Duodenal mucosa (tissue), 2 donors: ENCODE data around the gene MAN1C1.

Experiments
- H3K27ac ChIP-seq: one replicate; pipeline ENCODE4 v1.7.0; 2013; ENCODE audit warnings: low read depth, low read length
- H3K27me3 ChIP-seq, 2 donors: one replicate each; pipeline ENCODE4 v1.7.0; 2013; ENCODE audit warnings: low read length in 2 of 2, control low read depth in 1 of 2; ENCODE audit not compliant: insufficient read depth in 2 of 2, control insufficient read depth in 1 of 2
- H3K36me3 ChIP-seq, 2 donors: one replicate each; pipeline ENCODE4 v1.7.0; 2013; ENCODE audit warnings: low read length in 2 of 2, control low read depth in 1 of 2; ENCODE audit not compliant: insufficient read depth in 2 of 2, control insufficient read depth in 1 of 2
- H3K4me1 ChIP-seq, 2 donors: one replicate each; pipeline ENCODE4 v1.7.0; 2013; ENCODE audit warnings: low read length in 2 of 2, control low read depth in 1 of 2; ENCODE audit not compliant: insufficient read depth in 2 of 2, control insufficient read depth in 1 of 2
- H3K4me3 ChIP-seq, 2 donors: one replicate each; pipeline ENCODE4 v1.7.0; 2013; ENCODE audit warnings: low read length in 2 of 2, low read depth in 1 of 2
- H3K9ac ChIP-seq, 2 donors: one replicate each; pipeline ENCODE4 v1.7.0; 2013; ENCODE audit warnings: low read length in 2 of 2, low read depth in 1 of 2
- H3K9me3 ChIP-seq, 2 donors: one replicate each; pipeline ENCODE4 v1.7.0; 2013; ENCODE audit warnings: low read length in 2 of 2, control low read depth in 1 of 2; ENCODE audit not compliant: control insufficient read depth in 1 of 2

MAN1C1 gene

DNA sequence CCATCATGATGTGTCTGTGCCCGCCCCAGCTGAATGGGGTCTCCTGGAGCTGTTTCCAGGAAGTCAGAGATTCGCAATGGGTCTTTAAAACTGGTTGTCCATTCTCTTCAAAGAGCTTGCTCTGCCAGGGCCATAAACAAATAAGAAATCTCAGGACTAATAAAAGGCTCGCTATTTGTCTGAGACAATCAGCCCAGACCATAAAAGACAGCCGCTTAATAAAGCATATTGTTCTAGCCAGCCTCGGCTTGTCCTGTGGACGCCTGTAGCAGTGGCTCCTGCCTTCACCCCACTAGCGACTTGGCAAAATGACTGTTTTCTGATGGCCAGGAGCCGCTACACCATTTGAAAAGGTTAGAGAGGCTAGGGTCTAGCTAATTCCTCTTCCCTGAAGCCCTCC, 162.8 kb downstream of the MAN1C1 start:
- Histone ChIP-seq H3K27me3 (no peaks in the 10 kb centered on the region), H3K4me1 (peaks cover 12 to 14% of the 10 kb centered on the region in 2 donors), H3K9me3 (no peaks in the 10 kb centered on the region), H3K27ac (no peak overlapping the region), H3K9ac (no peak overlapping the region), H3K4me3 (no peak overlapping the region), H3K36me3 (no peaks in the 10 kb centered on the region)

DNA sequence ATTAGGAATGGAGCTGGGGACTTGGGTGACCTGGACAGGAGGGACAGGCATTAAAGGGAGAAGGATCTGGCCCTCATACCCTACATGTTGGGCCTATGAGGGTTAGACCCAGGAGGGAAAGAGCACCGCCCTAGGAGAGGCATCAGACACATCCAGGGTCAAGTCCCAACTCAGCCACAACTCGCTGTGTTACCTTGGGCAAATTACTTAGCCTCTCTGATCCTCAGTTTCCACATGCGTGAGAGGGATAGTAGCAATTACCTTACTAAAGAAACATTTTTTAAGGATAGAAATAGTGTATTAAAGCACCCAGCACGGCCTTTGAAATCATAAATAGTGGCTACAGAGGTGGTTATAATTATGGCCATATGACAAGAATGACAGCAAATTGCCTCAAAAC, 163.3 kb downstream of the MAN1C1 start:
- no peak overlapping the region for H3K27ac ChIP-seq
- H3K27me3 ChIP-seq = no peaks in the 10 kb centered on the region
- no peaks in the 10 kb centered on the region for H3K36me3 ChIP-seq
- H3K4me3 ChIP-seq = no peak overlapping the region
- H3K9me3 ChIP-seq = no peaks in the 10 kb centered on the region
- H3K4me1 ChIP-seq = peaks cover 9 to 11% of the 10 kb centered on the region in 2 donors
- H3K9ac ChIP-seq = no peak overlapping the region

DNA sequence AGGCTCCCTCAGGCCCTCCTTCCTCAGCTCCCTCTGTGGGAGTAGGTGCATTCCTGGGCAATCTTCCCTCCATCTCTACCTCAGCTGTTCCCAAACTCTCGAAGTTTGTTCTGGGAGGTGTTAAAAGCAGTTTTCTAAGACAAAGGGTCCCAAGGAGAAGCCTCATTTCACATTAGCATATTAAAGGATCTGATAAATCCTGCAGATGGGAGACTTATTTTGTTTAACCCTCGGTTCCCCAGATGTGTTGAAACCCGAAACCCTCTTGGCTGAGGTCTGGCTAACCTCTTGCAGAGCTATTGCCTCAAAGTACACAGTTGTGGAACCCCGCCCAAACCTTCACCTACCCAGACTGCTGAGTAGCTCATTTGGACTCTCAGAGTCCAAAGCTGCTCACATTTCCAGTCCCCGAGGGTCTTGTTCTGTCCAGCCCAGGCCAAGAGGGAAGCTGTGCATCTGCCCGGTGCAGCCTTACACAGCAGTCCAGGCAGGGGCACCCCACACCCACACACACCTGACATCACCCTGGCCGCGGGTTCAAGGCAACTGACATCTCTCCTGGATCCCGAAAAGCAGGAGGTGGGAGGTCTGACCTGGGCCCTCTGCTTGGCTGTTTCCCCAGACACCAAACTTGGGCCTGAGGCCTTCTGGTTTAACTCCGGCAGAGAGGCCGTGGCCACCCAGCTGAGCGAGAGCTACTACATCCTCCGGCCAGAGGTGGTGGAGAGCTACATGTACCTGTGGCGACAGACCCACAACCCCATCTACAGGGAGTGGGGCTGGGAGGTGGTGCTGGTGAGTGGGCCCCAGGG, 163.9 kb downstream of the MAN1C1 start:
- Histone ChIP-seq H3K27ac (no peak overlapping the region), H3K9me3 (no peaks in the 10 kb centered on the region), H3K9ac (no peak overlapping the region), H3K4me3 (no peak overlapping the region), H3K27me3 (no peaks in the 10 kb centered on the region), H3K36me3 (no peaks in the 10 kb centered on the region), H3K4me1 (peaks cover 5 to 6% of the 10 kb centered on the region in 2 donors)

DNA sequence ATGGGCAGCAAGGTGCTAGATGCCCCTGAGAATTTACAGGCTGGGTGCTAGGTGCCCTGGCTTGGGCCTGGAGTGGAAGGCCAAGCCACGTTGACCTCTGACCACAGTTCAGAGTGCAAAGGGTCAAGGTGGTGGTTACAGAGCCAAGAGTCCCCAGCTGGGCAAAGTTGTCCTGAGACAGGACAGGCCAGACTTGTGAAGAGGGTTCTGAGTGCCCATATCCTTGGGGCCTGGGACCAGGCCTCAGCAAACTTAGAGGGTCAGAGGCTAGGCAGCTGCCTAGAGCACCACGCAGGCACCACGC, 164.5 kb downstream of the MAN1C1 start:
- Histone ChIP-seq H3K4me1 (peaks cover 4 to 6% of the 10 kb centered on the region in 2 donors), H3K9me3 (no peaks in the 10 kb centered on the region), H3K27ac (no peak overlapping the region), H3K36me3 (no peaks in the 10 kb centered on the region), H3K9ac (no peak overlapping the region), H3K27me3 (no peaks in the 10 kb centered on the region), H3K4me3 (no peak overlapping the region)

DNA sequence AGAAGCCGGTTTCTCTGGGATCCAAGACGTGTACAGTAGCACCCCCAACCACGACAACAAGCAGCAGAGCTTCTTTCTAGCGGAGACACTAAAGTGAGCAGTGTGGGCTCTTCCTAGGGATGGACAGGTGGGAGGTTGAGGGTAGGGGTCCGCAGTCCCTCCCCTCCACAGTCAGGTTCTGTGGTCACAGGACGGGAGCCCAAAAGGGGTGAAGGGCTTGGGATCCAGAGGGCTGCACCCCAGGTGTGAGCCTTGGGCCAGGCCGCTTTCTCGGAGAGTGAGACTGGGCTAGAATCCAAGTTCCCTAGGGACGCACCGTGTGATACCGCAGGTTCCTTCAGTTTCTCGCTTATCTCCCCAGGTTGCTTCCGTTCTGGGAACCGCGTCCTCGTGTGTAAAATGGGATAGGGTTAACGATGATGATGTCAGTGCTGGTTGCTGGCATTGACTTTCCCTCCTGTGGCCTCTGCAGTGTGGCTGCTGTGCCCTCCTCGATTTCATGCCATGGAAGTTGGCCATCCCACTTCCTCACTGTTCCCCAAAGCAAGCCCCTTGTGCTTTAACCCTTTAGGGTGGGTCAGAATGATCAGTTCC, 166.1 kb downstream of the MAN1C1 start:
- Histone ChIP-seq H3K9me3 (no peaks in the 10 kb centered on the region), H3K9ac (no peak overlapping the region), H3K4me3 (no peak overlapping the region), H3K4me1 (peaks cover 4 to 6% of the 10 kb centered on the region in 2 donors), H3K27me3 (no peaks in the 10 kb centered on the region), H3K36me3 (peaks cover 0 to 4% of the 10 kb centered on the region in 2 donors), H3K27ac (no peak overlapping the region)

DNA sequence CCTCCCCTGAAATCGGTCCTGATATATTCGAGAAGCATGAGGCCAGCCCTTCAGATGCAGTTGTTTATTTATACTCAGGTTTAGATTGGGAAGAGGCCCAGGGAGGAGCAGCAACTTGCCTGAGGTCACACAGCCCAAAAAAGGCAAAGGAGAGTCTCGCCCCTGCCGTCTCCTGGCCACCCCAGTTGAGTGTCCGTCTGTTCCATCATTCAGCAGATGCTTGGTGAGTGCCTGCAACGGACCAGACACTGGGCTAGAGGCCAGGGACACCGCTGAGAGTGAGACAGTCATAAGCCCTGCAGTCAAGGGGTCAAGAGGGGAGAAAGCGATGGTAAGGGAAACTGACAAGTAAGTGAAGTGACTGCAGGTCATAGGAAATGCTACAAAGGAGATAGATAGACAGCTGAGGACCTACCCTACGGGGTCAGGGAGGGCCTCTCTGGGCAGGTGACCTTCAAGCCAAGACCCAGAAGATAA, 168.0 kb downstream of the MAN1C1 start:
- Histone ChIP-seq H3K36me3 (peaks cover 0 to 4% of the 10 kb centered on the region in 2 donors), H3K27me3 (no peaks in the 10 kb centered on the region), H3K9me3 (no peaks in the 10 kb centered on the region), H3K4me1 (peaks cover 4 to 6% of the 10 kb centered on the region in 2 donors), H3K9ac (no peak overlapping the region), H3K27ac (no peak overlapping the region), H3K4me3 (no peak overlapping the region)

DNA sequence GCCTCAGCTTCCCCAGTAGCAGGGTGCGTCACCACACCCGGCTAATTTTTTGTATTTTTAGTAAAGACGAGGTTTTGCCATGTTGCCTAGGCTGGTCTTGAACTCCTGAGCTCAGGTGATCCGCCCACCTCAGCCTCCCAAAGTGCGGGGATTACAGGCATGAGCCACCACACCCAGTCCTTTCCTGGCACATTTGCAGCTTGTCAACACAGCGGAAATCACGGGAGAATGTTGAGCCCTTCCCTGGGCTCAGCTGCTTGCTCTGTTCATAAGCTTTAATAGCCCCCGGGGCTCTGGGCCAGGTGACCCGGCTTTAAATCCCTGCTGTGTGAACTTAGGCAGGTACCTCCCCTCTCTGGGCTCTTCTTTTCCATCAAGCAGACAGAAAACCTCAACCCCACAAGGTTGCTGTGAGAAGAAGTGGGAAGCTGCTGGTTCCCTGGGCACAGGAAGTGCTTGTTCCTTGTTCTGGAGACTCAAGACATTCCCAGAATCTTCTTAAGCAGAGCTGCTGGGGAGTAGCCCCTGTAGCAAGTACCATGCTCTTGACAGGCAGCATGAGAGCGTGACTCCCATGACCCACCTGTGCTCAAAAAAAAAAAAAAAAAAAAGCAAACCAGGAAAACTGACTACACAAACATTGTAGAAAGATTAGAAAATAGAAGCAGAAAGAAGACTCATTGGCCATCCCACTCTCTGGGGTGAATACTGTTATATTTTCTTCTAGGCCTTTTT, 168.9 kb downstream of the MAN1C1 start:
- H3K36me3 ChIP-seq = peaks cover 0 to 4% of the 10 kb centered on the region in 2 donors
- no peaks in the 10 kb centered on the region for H3K27me3 ChIP-seq
- H3K27ac ChIP-seq = no peak overlapping the region
- H3K4me3 ChIP-seq = no peak overlapping the region
- H3K9me3 ChIP-seq = no peaks in the 10 kb centered on the region
- H3K9ac ChIP-seq = no peak overlapping the region
- H3K4me1 ChIP-seq = peaks cover 3% of the 10 kb centered on the region in 2 donors

DNA sequence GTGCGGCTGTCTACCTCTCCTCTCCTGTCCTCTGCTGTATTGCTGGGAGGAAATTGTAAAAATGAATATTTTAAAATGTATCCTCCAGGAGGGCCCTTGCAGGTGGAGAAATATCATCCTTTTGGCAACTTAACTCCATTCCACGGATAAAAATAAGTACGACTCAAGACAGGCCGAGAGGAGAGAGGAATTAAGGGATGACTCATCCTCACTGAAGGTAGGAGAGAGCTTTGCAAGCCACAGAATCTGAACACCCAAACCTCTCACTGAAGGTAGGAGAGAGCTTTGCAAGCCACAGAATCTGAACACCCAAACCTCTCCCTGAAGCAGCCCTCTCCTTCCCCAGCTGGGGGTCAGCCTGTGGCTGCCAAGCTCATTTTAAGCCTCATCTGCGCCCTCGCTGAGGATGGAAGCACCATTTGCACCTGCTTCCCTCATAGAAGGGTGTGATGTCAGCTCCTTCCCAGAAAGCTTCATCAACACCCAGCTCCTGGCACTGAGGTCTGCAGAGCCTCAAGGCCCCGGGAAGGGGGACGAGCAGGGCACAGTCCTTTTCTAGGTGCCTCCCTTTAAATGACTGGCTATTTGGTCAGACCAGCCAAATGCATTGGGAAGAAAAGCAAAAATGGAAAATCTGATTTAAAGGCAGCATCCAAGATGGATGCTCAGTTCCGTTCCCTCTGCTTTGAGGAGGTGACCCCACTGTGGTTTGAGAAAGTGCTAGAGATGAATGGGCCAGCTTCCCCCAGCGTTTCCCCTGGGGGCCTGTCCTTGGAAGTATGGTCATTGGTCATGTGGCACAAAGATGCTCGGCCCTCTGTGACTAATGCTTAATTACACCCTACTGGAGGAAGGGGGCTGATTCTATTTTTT, 170.5 kb downstream of the MAN1C1 start:
- Histone ChIP-seq H3K9ac (no peak overlapping the region), H3K4me1 (no peaks in the 10 kb centered on the region), H3K27ac (no peak overlapping the region), H3K27me3 (no peaks in the 10 kb centered on the region), H3K36me3 (peaks cover 0 to 4% of the 10 kb centered on the region in 2 donors), H3K9me3 (no peaks in the 10 kb centered on the region), H3K4me3 (no peak overlapping the region)

DNA sequence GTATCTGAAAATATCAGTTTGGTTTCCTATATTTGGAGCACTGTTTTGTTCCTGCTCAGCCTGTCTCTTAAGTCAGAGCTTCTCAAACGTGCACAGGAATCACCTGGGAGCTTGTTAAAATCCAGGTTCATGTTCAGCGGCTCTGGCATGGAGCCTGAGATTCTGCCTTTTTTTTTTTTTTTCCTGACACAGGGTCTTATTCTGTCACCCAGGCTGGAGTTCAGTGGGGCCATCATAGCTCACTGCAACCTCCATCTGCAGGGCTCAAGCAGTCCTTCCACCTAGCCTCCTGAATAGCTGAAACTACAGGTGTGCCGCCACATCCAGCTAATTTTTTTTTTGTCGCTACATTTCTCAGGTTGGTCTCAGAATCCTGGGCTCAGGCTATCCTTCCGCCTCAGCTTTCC, 171.2 kb downstream of the MAN1C1 start:
- Histone ChIP-seq H3K4me1 (no peaks in the 10 kb centered on the region), H3K27me3 (no peaks in the 10 kb centered on the region), H3K4me3 (no peak overlapping the region), H3K9ac (no peak overlapping the region), H3K9me3 (no peaks in the 10 kb centered on the region), H3K27ac (no peak overlapping the region), H3K36me3 (peaks cover 0 to 4% of the 10 kb centered on the region in 2 donors)
